ENCODE measurements around the gene EML1.

Gene EML1

DNA sequence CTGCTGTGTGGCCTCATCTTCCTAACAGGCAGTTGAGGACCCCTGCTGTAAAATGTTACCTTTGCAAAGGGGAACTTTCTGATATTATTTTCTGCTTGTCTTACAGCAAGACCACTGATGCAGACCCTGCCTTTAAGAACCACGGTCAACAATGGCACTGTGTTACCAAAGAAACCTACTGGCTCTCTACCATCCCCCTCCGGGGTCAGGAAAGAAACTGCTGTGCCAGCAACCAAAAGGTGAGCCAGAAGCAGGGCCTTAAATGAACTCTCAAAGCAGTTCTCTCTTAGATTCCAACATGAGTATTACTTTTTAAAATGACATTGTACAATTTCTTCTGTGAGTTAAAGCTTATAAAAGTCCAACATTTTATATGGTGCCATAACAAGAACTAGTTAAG, 72.2 kb downstream of the EML1 start:
- Histone ChIP-seq H3K9me3 (ENCODE audit: control extremely low read depth in 1 of 5, control insufficient read depth in 4 of 5, insufficient read depth in 2 of 5, low read depth in 1 of 5, low read length in 4 of 5) (peaks cover 0 to 3% (median 0%) of the 10 kb centered on the region in 5 experiments), H3K27me3 (replicated peaks in 2 of 5; ENCODE audit: control insufficient read depth in 4 of 5, insufficient read depth in 5 of 5, low read length in 4 of 5) (peaks cover 8 to 87% (median 24%) of the 10 kb centered on the region in 5 experiments), H3K4me3 (ENCODE audit: control insufficient read depth in 1 of 7, extremely low read depth in 1 of 7, insufficient read depth in 4 of 7, low read depth in 2 of 7, low read length in 6 of 7) (no peak overlapping the region), H3K27ac (ENCODE audit: insufficient read depth in 1 of 2, low read depth in 1 of 2, low read length in 2 of 2, poor library complexity in 1 of 2, severe bottlenecking in 2 of 2) (no peak overlapping the region), H3K36me3 (ENCODE audit: control insufficient read depth in 4 of 4, insufficient read depth in 4 of 4, low read length in 3 of 4) (no peaks in the 10 kb centered on the region), H3K4me1 (ENCODE audit: control extremely low read depth in 1 of 4, control insufficient read depth in 4 of 4, insufficient read depth in 4 of 4, low read length in 3 of 4) (no peaks in the 10 kb centered on the region)
- ChIA-PET POLR2A (no interaction called here), CTCF (interaction anchor here (1.5 kb wide), 1 partner anchor 12 kb away, joined by 3 read pairs; no protein-coding TSS in a partner anchor)
- no peak for DNase-seq
- 100% methylated on average over 1 of the region's 2 CpGs for WGBS (ENCODE audit: insufficient coverage)

DNA sequence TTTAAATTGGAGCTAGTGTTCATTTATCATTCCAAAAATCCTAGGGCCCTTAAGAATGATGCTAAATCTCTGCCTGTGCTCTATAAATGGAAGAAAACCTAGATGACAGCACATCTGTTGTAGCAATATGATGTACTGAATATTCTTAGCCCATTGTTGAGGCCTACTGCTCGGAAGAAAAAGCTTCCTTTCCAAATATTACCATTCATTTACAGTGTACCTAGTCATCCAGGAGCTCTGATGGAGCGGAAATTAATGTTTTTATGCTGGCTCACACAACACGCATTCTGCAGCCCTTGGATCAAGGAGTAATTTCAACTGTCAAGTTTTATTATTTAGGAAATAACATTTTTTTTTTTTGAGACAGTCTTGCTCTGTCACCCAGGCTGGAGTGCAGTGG, 77.4 kb downstream of the EML1 start:
- H3K4me1 ChIP-seq (ENCODE audit: control extremely low read depth in 1 of 4, control insufficient read depth in 4 of 4, insufficient read depth in 4 of 4, low read length in 3 of 4): no peaks in the 10 kb centered on the region
- POLR2A ChIA-PET: no interaction called here
- DNase-seq: no peak
- H3K9me3 ChIP-seq (ENCODE audit: control extremely low read depth in 1 of 5, control insufficient read depth in 4 of 5, insufficient read depth in 2 of 5, low read depth in 1 of 5, low read length in 4 of 5): peaks cover 0 to 3% (median 0%) of the 10 kb centered on the region in 5 experiments
- no peak overlapping the region for H3K27ac ChIP-seq (ENCODE audit: insufficient read depth in 1 of 2, low read depth in 1 of 2, low read length in 2 of 2, poor library complexity in 1 of 2, severe bottlenecking in 2 of 2)
- H3K27me3 ChIP-seq (replicated peaks in 2 of 5; ENCODE audit: control insufficient read depth in 4 of 5, insufficient read depth in 5 of 5, low read length in 4 of 5): peaks cover 8 to 87% (median 43%) of the 10 kb centered on the region in 5 experiments
- CTCF ChIA-PET: interaction anchor here (0.9 kb wide), 1 partner anchor 15 kb away, joined by 3 read pairs; no protein-coding TSS in a partner anchor
- 100% methylated on average over 1 of the region's 3 CpGs for WGBS (ENCODE audit: insufficient coverage)
- H3K4me3 ChIP-seq (ENCODE audit: control insufficient read depth in 1 of 7, extremely low read depth in 1 of 7, insufficient read depth in 4 of 7, low read depth in 2 of 7, low read length in 6 of 7): no peak overlapping the region
- H3K36me3 ChIP-seq (ENCODE audit: control insufficient read depth in 4 of 4, insufficient read depth in 4 of 4, low read length in 3 of 4): no peaks in the 10 kb centered on the region

DNA sequence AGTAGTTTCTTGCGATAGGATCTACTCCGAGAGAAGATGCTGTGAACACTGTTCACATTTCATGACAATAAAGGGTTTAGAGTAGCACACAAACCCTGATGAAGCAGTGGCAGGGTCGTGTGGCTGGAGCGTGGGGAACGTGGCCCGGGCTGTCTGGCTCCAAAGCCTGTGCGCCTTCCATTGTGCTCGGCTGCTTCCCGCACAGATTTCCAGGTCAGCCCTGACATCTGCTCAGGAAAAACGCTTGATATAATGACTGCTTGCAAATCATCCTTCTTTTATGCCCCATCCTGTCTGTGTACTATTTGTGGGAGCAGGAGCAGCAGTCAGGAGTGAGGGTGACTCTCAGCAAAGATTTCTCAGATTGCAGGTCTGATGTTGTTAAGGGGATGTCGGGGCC, 78.6 kb downstream of the EML1 start:
- no peaks in the 10 kb centered on the region for H3K36me3 ChIP-seq (ENCODE audit: control insufficient read depth in 4 of 4, insufficient read depth in 4 of 4, low read length in 3 of 4)
- H3K27me3 ChIP-seq (replicated peaks in 2 of 5; ENCODE audit: control insufficient read depth in 4 of 5, insufficient read depth in 5 of 5, low read length in 4 of 5): peaks cover 6 to 89% (median 47%) of the 10 kb centered on the region in 5 experiments
- peaks cover 0 to 3% (median 0%) of the 10 kb centered on the region in 5 experiments for H3K9me3 ChIP-seq (ENCODE audit: control extremely low read depth in 1 of 5, control insufficient read depth in 4 of 5, insufficient read depth in 2 of 5, low read depth in 1 of 5, low read length in 4 of 5)
- no peak overlapping the region for H3K4me3 ChIP-seq (ENCODE audit: control insufficient read depth in 1 of 7, extremely low read depth in 1 of 7, insufficient read depth in 4 of 7, low read depth in 2 of 7, low read length in 6 of 7)
- ChIA-PET POLR2A (no interaction called here), CTCF (no interaction called here)
- WGBS (ENCODE audit: insufficient coverage): 94% methylated on average over 10 of the region's 11 CpGs
- H3K27ac ChIP-seq (ENCODE audit: insufficient read depth in 1 of 2, low read depth in 1 of 2, low read length in 2 of 2, poor library complexity in 1 of 2, severe bottlenecking in 2 of 2): no peak overlapping the region
- no peak for DNase-seq
- no peaks in the 10 kb centered on the region for H3K4me1 ChIP-seq (ENCODE audit: control extremely low read depth in 1 of 4, control insufficient read depth in 4 of 4, insufficient read depth in 4 of 4, low read length in 3 of 4)

DNA sequence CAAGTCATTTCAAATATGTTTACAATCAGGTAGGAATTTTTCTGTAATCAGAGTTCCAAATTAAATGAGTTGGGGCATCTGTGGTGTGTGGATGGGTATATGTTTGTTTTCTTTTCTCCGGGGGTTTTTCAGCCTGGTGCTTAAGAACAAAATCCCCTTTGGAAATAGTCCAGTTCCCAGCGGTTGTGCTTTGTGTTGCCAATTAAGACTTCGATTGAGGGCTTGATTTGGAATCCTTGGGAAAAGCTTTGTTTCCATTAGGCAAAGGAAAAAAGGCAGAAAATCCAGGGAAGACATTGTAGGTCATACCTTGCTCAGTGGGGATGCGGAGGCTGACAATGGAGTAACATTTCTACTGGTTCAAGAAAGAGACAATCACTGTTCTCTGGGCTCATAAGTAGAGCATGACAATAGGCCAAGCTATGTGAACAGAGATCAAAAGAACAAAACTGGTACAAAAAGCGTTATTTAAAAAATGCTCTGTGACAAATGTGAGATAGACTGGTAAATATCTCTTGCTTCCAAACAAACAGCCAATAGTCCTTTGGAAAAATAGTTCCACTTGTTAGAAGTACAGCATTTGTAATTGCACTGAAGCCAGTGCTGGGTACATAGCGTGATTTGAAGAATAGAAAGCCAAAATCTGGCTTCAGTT, 79.7 kb downstream of the EML1 start:
- 96% methylated on average over 5 of the region's 6 CpGs for WGBS (ENCODE audit: insufficient coverage)
- ChIA-PET CTCF (interaction anchor here (1.3 kb wide), 1 partner anchor 12 kb away, joined by 3 read pairs; no protein-coding TSS in a partner anchor), POLR2A (no interaction called here)
- DNase-seq: no peak
- H3K27ac ChIP-seq (ENCODE audit: insufficient read depth in 1 of 2, low read depth in 1 of 2, low read length in 2 of 2, poor library complexity in 1 of 2, severe bottlenecking in 2 of 2): no peak overlapping the region
- H3K27me3 ChIP-seq (replicated peaks in 2 of 5; ENCODE audit: control insufficient read depth in 4 of 5, insufficient read depth in 5 of 5, low read length in 4 of 5): peaks cover 2 to 88% (median 41%) of the 10 kb centered on the region in 5 experiments
- H3K9me3 ChIP-seq (ENCODE audit: control extremely low read depth in 1 of 5, control insufficient read depth in 4 of 5, insufficient read depth in 2 of 5, low read depth in 1 of 5, low read length in 4 of 5): no peaks in the 10 kb centered on the region
- no peaks in the 10 kb centered on the region for H3K36me3 ChIP-seq (ENCODE audit: control insufficient read depth in 4 of 4, insufficient read depth in 4 of 4, low read length in 3 of 4)
- no peak overlapping the region for H3K4me3 ChIP-seq (ENCODE audit: control insufficient read depth in 1 of 7, extremely low read depth in 1 of 7, insufficient read depth in 4 of 7, low read depth in 2 of 7, low read length in 6 of 7)
- H3K4me1 ChIP-seq (ENCODE audit: control extremely low read depth in 1 of 4, control insufficient read depth in 4 of 4, insufficient read depth in 4 of 4, low read length in 3 of 4): no peaks in the 10 kb centered on the region

DNA sequence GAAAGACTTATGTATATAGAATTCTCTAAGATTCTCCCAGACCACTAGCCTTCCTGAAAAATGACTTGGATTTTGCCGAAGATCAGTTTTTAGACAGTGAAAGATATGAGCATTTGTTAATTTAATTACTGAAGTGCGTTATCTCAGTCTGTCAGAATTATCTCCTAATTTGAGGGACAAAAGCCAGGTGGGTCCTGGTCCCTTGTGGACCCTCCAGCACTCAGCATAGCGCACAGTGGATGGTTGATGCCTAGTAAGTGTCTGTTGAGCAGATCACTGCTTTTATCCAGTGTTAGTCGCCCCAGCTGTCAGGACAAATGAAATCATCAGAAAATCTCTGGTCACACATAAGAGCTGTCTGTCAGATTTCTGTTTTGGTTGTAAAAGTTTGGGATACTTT, 80.4 kb downstream of the EML1 start:
- 86% methylated on average over 2 of the region's 4 CpGs for WGBS (ENCODE audit: insufficient coverage)
- Histone ChIP-seq H3K36me3 (ENCODE audit: control insufficient read depth in 4 of 4, insufficient read depth in 4 of 4, low read length in 3 of 4) (no peaks in the 10 kb centered on the region), H3K4me1 (ENCODE audit: control extremely low read depth in 1 of 4, control insufficient read depth in 4 of 4, insufficient read depth in 4 of 4, low read length in 3 of 4) (no peaks in the 10 kb centered on the region), H3K4me3 (ENCODE audit: control insufficient read depth in 1 of 7, extremely low read depth in 1 of 7, insufficient read depth in 4 of 7, low read depth in 2 of 7, low read length in 6 of 7) (no peak overlapping the region), H3K9me3 (ENCODE audit: control extremely low read depth in 1 of 5, control insufficient read depth in 4 of 5, insufficient read depth in 2 of 5, low read depth in 1 of 5, low read length in 4 of 5) (no peaks in the 10 kb centered on the region), H3K27me3 (replicated peaks in 2 of 5; ENCODE audit: control insufficient read depth in 4 of 5, insufficient read depth in 5 of 5, low read length in 4 of 5) (peaks cover 2 to 94% (median 37%) of the 10 kb centered on the region in 5 experiments), H3K27ac (ENCODE audit: insufficient read depth in 1 of 2, low read depth in 1 of 2, low read length in 2 of 2, poor library complexity in 1 of 2, severe bottlenecking in 2 of 2) (no peak overlapping the region)
- POLR2A ChIA-PET: no interaction called here
- no peak for DNase-seq
- CTCF ChIA-PET: interaction anchor here (1.3 kb wide), 1 partner anchor 11 kb away, joined by 3 read pairs; no protein-coding TSS in a partner anchor

DNA sequence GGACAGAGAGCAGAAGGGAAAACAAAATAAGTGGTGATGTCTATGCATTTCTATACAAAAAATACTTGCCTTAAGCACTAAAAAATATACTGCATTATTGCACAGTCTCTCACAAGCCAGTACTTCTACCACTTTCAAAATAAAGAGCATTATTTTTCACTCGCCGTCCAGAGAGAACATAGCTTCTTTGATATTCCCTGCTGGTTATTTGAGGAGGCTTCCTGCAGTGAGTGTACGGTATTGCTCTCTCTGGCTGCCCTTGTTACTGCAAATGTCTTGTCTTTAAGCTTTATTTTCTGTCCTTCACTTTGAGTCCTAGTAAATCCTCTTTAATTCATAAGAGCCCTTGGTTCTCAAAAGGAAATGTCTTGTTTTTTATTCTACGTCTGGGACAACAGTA, 81.1 kb downstream of the EML1 start:
- CTCF ChIA-PET: no interaction called here

DNA sequence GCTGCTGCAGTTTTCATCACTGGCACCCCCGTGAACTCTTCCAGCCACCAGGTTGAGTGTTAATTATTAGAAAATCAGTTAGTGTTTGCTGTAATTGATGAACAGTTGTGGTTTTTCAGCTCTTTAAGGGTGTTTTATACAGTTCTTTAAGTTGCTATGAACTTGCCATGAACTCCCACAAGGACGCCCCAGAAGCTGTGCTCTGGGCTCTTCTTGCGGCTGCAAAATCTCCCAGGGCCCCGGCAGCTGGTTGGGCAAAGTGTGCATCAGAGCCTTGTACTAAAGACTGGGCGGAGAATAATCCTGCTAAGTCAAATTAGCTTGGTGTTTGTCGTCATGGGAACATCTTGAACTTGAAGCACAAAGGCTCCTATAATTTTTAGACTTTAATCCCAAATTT, 82.2 kb downstream of the EML1 start:
- CTCF ChIA-PET: interaction anchor here (1.6 to 1.8 kb wide), 2 partner anchors 10 to 362 kb away, joined by 3 to 4 read pairs; no protein-coding TSS in a partner anchor
- Histone ChIP-seq H3K9me3 (ENCODE audit: control extremely low read depth in 1 of 5, control insufficient read depth in 4 of 5, insufficient read depth in 2 of 5, low read depth in 1 of 5, low read length in 4 of 5) (no peaks in the 10 kb centered on the region), H3K27me3 (replicated peaks in 2 of 5; ENCODE audit: control insufficient read depth in 4 of 5, insufficient read depth in 5 of 5, low read length in 4 of 5) (peaks cover 4 to 97% (median 37%) of the 10 kb centered on the region in 5 experiments), H3K36me3 (ENCODE audit: control insufficient read depth in 4 of 4, insufficient read depth in 4 of 4, low read length in 3 of 4) (no peaks in the 10 kb centered on the region), H3K4me1 (ENCODE audit: control extremely low read depth in 1 of 4, control insufficient read depth in 4 of 4, insufficient read depth in 4 of 4, low read length in 3 of 4) (no peaks in the 10 kb centered on the region), H3K27ac (ENCODE audit: insufficient read depth in 1 of 2, low read depth in 1 of 2, low read length in 2 of 2, poor library complexity in 1 of 2, severe bottlenecking in 2 of 2) (no peak overlapping the region), H3K4me3 (ENCODE audit: control insufficient read depth in 1 of 7, extremely low read depth in 1 of 7, insufficient read depth in 4 of 7, low read depth in 2 of 7, low read length in 6 of 7) (no peak overlapping the region)
- DNase-seq: no peak
- POLR2A ChIA-PET: interaction anchor here (0.5 kb wide), 1 partner anchor 486 kb away, joined by 3 read pairs; no protein-coding TSS in a partner anchor
- 96% methylated on average over 6 of the region's 6 CpGs for WGBS (ENCODE audit: insufficient coverage)

More for the DNA sequence above, 81.1 kb downstream of the EML1 start:
- DNase-seq: no peak
- Histone ChIP-seq H3K9me3 (ENCODE audit: control extremely low read depth in 1 of 5, control insufficient read depth in 4 of 5, insufficient read depth in 2 of 5, low read depth in 1 of 5, low read length in 4 of 5) (no peaks in the 10 kb centered on the region), H3K27me3 (replicated peaks in 2 of 5; ENCODE audit: control insufficient read depth in 4 of 5, insufficient read depth in 5 of 5, low read length in 4 of 5) (peaks cover 2 to 98% (median 33%) of the 10 kb centered on the region in 5 experiments), H3K36me3 (ENCODE audit: control insufficient read depth in 4 of 4, insufficient read depth in 4 of 4, low read length in 3 of 4) (no peaks in the 10 kb centered on the region), H3K27ac (ENCODE audit: insufficient read depth in 1 of 2, low read depth in 1 of 2, low read length in 2 of 2, poor library complexity in 1 of 2, severe bottlenecking in 2 of 2) (no peak overlapping the region), H3K4me3 (ENCODE audit: control insufficient read depth in 1 of 7, extremely low read depth in 1 of 7, insufficient read depth in 4 of 7, low read depth in 2 of 7, low read length in 6 of 7) (no peak overlapping the region), H3K4me1 (ENCODE audit: control extremely low read depth in 1 of 4, control insufficient read depth in 4 of 4, insufficient read depth in 4 of 4, low read length in 3 of 4) (no peaks in the 10 kb centered on the region)
- 94% methylated on average over 2 of the region's 4 CpGs for WGBS (ENCODE audit: insufficient coverage)
- POLR2A ChIA-PET: no interaction called here

Measured in common myeloid progenitor, CD34-positive (primary cell).